Osteoblast (primary cell): ENCODE results near the gene GPR25. TPM values are rescaled to one million over a fixed set of nuclear protein-coding genes. Genes with fewer than 3 reads are reported as not detected.

Experiments used
- DNase-seq: peaks from one replicate; pipeline ENCODE4 v3.0.0; 2011; ENCODE audit warnings: low spot score, mixed read lengths; ENCODE audit not compliant: insufficient read length; ENCODE audit errors: missing footprints
- H2AFZ ChIP-seq: 2 replicates; pipeline ENCODE4 v1.6.0; 2011; ENCODE audit warnings: mild to moderate bottlenecking, low read length
- H3K27ac ChIP-seq: 2 replicates; pipeline ENCODE4 v1.5.1; 2011; ENCODE audit warnings: mild to moderate bottlenecking, low read depth, low read length, moderate library complexity
- H3K27me3 ChIP-seq: 2 replicates; pipeline ENCODE4 v1.6.0; 2012; ENCODE audit warnings: mild to moderate bottlenecking, control low read depth, inconsistent platforms, low read length, moderate library complexity; ENCODE audit not compliant: insufficient read depth
- H3K36me3 ChIP-seq: 2 replicates; pipeline ENCODE4 v1.5.1; 2011; ENCODE audit warnings: mild to moderate bottlenecking, low read length, control low read depth, moderate library complexity; ENCODE audit not compliant: insufficient read depth
- H3K4me1 ChIP-seq: 2 replicates; pipeline ENCODE4 v1.5.1; 2011; ENCODE audit warnings: mild to moderate bottlenecking, low read length, control low read depth, moderate library complexity; ENCODE audit not compliant: insufficient read depth
- H3K4me2 ChIP-seq: 2 replicates; pipeline ENCODE4 v1.6.0; 2011; ENCODE audit warnings: mild to moderate bottlenecking, low read length; ENCODE audit not compliant: insufficient read depth
- H3K4me3 ChIP-seq: fragments of 200-600 bp; sonication (generic); 3 replicates; pipeline ENCODE4 v1.5.1; 2012; ENCODE audit warnings: mild to moderate bottlenecking, low read length, inconsistent platforms; ENCODE audit not compliant: insufficient read depth
- H3K79me2 ChIP-seq: 2 replicates; pipeline ENCODE4 v1.6.0; 2012; ENCODE audit warnings: mild to moderate bottlenecking, low read length, control low read depth, inconsistent platforms; ENCODE audit not compliant: insufficient read depth
- H3K9me3 ChIP-seq: 2 replicates; pipeline ENCODE4 v1.5.1; 2011; ENCODE audit warnings: low read depth, low read length, control low read depth
- H4K20me1 ChIP-seq: 2 replicates; pipeline ENCODE4 v1.6.0; 2012; ENCODE audit warnings: mild to moderate bottlenecking, low read length, control low read depth; ENCODE audit not compliant: insufficient read depth
- CTCF ChIP-seq: IDR thresholded peaks from 2 replicates; pipeline ENCODE4 v1.5.1; 2011; ENCODE audit warnings: mild to moderate bottlenecking, low read depth, low read length, moderate library complexity; ENCODE audit errors: extremely low read depth
- total RNA-seq: library from RNA; depleted of rRNA; stranded (reverse); fragments of >200 nt; gene quantifications from 2 replicates; pipeline ENCODE4 v1.2.3, GENCODE V29; 2012

The GPR25 gene
- total RNA-seq, 1 donor = not detected

- no peaks in the 10 kb centered on the region for H4K20me1 ChIP-seq
- no peaks in the 10 kb centered on the region for H3K27me3 ChIP-seq
- no peaks in the 10 kb centered on the region for H3K4me1 ChIP-seq
- H3K79me2 ChIP-seq = peaks cover 10% of the 10 kb centered on the region
- no peak overlapping the region for H3K27ac ChIP-seq
- H3K9me3 ChIP-seq = no peaks in the 10 kb centered on the region
- H3K4me3 ChIP-seq = no peak overlapping the region
- no peak overlapping the region for H2AFZ ChIP-seq
- no peak overlapping the region for H3K4me2 ChIP-seq
- DNase-seq = no peak
- H3K36me3 ChIP-seq = peaks cover 75% of the 10 kb centered on the region
- TF ChIP-seq CTCF = no peak
These were observed 23.4 kb upstream of the GPR25 start for GRCh38 chr1:200849430-200849829.

- H3K9me3 ChIP-seq = no peaks in the 10 kb centered on the region
- H3K79me2 ChIP-seq = peaks cover 7% of the 10 kb centered on the region
- DNase-seq = no peak
- no peaks in the 10 kb centered on the region for H4K20me1 ChIP-seq
- no peak overlapping the region for H3K4me2 ChIP-seq
- no peak overlapping the region for H3K27ac ChIP-seq
- H3K27me3 ChIP-seq = no peaks in the 10 kb centered on the region
- TF ChIP-seq CTCF = no peak
- H3K36me3 ChIP-seq = peaks cover 78% of the 10 kb centered on the region
- no peak overlapping the region for H2AFZ ChIP-seq
- H3K4me3 ChIP-seq = no peak overlapping the region
- H3K4me1 ChIP-seq = no peaks in the 10 kb centered on the region
These were observed 22.2 kb upstream of the GPR25 start for GRCh38 chr1:200850554-200850953.

GRCh38 chr1:200856716-200857357 is 15.9 kb upstream of the GPR25 start:
- Histone ChIP-seq H3K79me2 (no peaks in the 10 kb centered on the region), H3K9me3 (no peaks in the 10 kb centered on the region), H3K4me2 (no peak overlapping the region), H2AFZ (no peak overlapping the region), H3K27me3 (no peaks in the 10 kb centered on the region), H3K4me3 (no peak overlapping the region), H4K20me1 (no peaks in the 10 kb centered on the region), H3K27ac (no peak overlapping the region), H3K36me3 (peaks cover 58% of the 10 kb centered on the region), H3K4me1 (peaks cover 4% of the 10 kb centered on the region)
- no peak for TF ChIP-seq CTCF
- DNase-seq = no peak

GRCh38 chr1:200857804-200858203 is 15.0 kb upstream of the GPR25 start:
- no peak for DNase-seq
- Histone ChIP-seq H3K4me3 (no peak overlapping the region), H3K36me3 (peaks cover 58% of the 10 kb centered on the region), H3K79me2 (no peaks in the 10 kb centered on the region), H3K27ac (no peak overlapping the region), H4K20me1 (no peaks in the 10 kb centered on the region), H3K9me3 (no peaks in the 10 kb centered on the region), H3K27me3 (no peaks in the 10 kb centered on the region), H2AFZ (no peak overlapping the region), H3K4me1 (peaks cover 4% of the 10 kb centered on the region), H3K4me2 (no peak overlapping the region)
- TF ChIP-seq CTCF = no peak
